Measurements from ENCODE around the gene CST7. TPM values are rescaled to one million over a fixed set of nuclear protein-coding genes. Genes with fewer than 3 reads are reported as not detected.

CST7 gene
- total RNA-seq, 1 experiment from 2014 or later: not detected

DNA sequence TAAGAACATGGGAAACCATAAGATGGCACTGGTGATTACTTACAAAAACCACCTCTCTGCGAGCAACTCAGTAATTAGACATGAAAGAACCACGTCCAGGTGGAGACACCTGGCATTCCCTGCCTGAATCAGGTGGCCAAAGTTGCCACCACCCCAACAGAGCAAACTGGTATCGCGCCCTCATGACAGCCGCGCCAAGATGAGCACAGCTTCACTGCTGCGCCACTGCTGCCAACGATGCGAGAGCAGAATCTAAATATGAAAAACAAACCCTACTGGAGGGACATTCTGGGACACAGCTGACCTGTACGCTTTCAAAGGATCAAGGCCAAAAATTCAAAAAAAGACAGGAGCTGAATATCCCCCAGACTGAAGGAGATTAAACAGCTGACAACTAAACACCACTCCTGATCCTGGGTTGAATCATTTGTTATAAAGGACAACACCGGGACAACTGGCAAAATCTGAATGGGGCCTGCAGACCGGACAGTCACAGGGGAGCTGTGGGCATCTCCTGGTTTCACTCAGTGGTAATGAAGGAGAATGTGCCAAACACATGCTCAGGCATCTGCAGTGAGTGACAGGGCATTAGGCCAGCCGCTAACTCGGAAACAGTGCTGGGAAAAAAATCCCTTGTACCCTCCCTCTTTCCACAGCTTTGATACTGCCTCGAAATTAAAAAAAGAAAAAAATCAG lies 17.4 kb downstream of the CST7 start:
- Histone ChIP-seq H3K36me3 (ENCODE audit: insufficient read depth, low read length, poor library complexity, severe bottlenecking) (peaks cover 17% of the 10 kb centered on the region), H3K4me1 (ENCODE audit: insufficient read depth, low read length, poor library complexity, severe bottlenecking) (no peaks in the 10 kb centered on the region), H3K27me3 (replicated peaks; ENCODE audit: insufficient read depth, low read depth, low read length, poor library complexity) (no peaks in the 10 kb centered on the region), H3K27ac (ENCODE audit: low read depth, low read length, poor library complexity, severe bottlenecking) (no peak overlapping the region), H3K4me3 (ENCODE audit: low read depth, low read length, poor library complexity, severe bottlenecking) (no peak overlapping the region), H3K9me3 (ENCODE audit: low read depth, low read length, poor library complexity, severe bottlenecking) (no peaks in the 10 kb centered on the region)
- ChIA-PET CTCF (no interaction called here), POLR2A (ENCODE audit: low non-redundant PET) (no interaction called here)
- TF ChIP-seq, protein P1, sequence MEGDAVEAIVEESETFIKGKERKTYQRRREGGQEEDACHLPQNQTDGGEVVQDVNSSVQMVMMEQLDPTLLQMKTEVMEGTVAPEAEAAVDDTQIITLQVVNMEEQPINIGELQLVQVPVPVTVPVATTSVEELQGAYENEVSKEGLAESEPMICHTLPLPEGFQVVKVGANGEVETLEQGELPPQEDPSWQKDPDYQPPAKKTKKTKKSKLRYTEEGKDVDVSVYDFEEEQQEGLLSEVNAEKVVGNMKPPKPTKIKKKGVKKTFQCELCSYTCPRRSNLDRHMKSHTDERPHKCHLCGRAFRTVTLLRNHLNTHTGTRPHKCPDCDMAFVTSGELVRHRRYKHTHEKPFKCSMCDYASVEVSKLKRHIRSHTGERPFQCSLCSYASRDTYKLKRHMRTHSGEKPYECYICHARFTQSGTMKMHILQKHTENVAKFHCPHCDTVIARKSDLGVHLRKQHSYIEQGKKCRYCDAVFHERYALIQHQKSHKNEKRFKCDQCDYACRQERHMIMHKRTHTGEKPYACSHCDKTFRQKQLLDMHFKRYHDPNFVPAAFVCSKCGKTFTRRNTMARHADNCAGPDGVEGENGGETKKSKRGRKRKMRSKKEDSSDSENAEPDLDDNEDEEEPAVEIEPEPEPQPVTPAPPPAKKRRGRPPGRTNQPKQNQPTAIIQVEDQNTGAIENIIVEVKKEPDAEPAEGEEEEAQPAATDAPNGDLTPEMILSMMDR (conservative IDR thresholded peaks at IDR 0.05; ENCODE audit: low read depth, low read length): no peak
- TF ChIP-seq EZH2 (IDR thresholded peaks at IDR 0.05; ENCODE audit: borderline replicate concordance, low read depth, low read length, poor library complexity, severe bottlenecking): no peak
- no TSS peak for BruUV-seq (replicated peaks)
- intact Hi-C loops (cut with micrococcal nuclease; ENCODE audit: unreplicated experiment): no loop called here
- DNase-seq (ENCODE audit: low spot score): no peak

GRCh38 chr20:24968278-24968800 lies 19.3 kb downstream of the CST7 start:
- Histone ChIP-seq H3K36me3 (ENCODE audit: insufficient read depth, low read length, poor library complexity, severe bottlenecking) (peaks cover 17% of the 10 kb centered on the region), H3K4me1 (ENCODE audit: insufficient read depth, low read length, poor library complexity, severe bottlenecking) (no peaks in the 10 kb centered on the region), H3K27ac (ENCODE audit: low read depth, low read length, poor library complexity, severe bottlenecking) (no peak overlapping the region), H3K27me3 (replicated peaks; ENCODE audit: insufficient read depth, low read depth, low read length, poor library complexity) (no peaks in the 10 kb centered on the region), H3K4me3 (ENCODE audit: low read depth, low read length, poor library complexity, severe bottlenecking) (no peak overlapping the region), H3K9me3 (ENCODE audit: low read depth, low read length, poor library complexity, severe bottlenecking) (no peaks in the 10 kb centered on the region)
- no TSS peak for BruUV-seq (replicated peaks)
- DNase-seq (ENCODE audit: low spot score): no peak
- intact Hi-C loops (cut with micrococcal nuclease; ENCODE audit: unreplicated experiment): no loop called here
- CTCF ChIA-PET: no interaction called here
- POLR2A ChIA-PET (ENCODE audit: low non-redundant PET): no interaction called here
- no peak for TF ChIP-seq EZH2 (IDR thresholded peaks at IDR 0.05; ENCODE audit: borderline replicate concordance, low read depth, low read length, poor library complexity, severe bottlenecking)
- TF ChIP-seq, protein P1 (conservative IDR thresholded peaks at IDR 0.05; ENCODE audit: low read depth, low read length): no peak

GRCh38 chr20:24969186-24970029 lies 20.3 kb downstream of the CST7 start:
- Histone ChIP-seq H3K9me3 (ENCODE audit: low read depth, low read length, poor library complexity, severe bottlenecking) (no peaks in the 10 kb centered on the region), H3K4me3 (ENCODE audit: low read depth, low read length, poor library complexity, severe bottlenecking) (no peak overlapping the region), H3K27ac (ENCODE audit: low read depth, low read length, poor library complexity, severe bottlenecking) (no peak overlapping the region), H3K4me1 (ENCODE audit: insufficient read depth, low read length, poor library complexity, severe bottlenecking) (no peaks in the 10 kb centered on the region), H3K27me3 (replicated peaks; ENCODE audit: insufficient read depth, low read depth, low read length, poor library complexity) (no peaks in the 10 kb centered on the region), H3K36me3 (ENCODE audit: insufficient read depth, low read length, poor library complexity, severe bottlenecking) (peaks cover 17% of the 10 kb centered on the region)
- no TSS peak for BruUV-seq (replicated peaks)
- intact Hi-C loops (cut with micrococcal nuclease; ENCODE audit: unreplicated experiment): no loop called here
- TF ChIP-seq, protein P1 (conservative IDR thresholded peaks at IDR 0.05; ENCODE audit: low read depth, low read length): no peak
- no peak for TF ChIP-seq EZH2 (IDR thresholded peaks at IDR 0.05; ENCODE audit: borderline replicate concordance, low read depth, low read length, poor library complexity, severe bottlenecking)
- ChIA-PET POLR2A (ENCODE audit: low non-redundant PET) (no interaction called here), CTCF (no interaction called here)
- DNase-seq (ENCODE audit: low spot score): no peak
